LNCAP (cell line): Measurements from ENCODE around the gene SDK1.
A peak's percentile ranks its signal among the peaks of the same experiment; 100 is the strongest.

Source experiments
- TF ChIP-seq, protein P1 (sequence below): fragments of 450-650 bp; IDR thresholded peaks from 2 replicates; pipeline ENCODE4 v1.5.1; 2017; ENCODE audit warnings: mild to moderate bottlenecking

Gene SDK1

DNA sequence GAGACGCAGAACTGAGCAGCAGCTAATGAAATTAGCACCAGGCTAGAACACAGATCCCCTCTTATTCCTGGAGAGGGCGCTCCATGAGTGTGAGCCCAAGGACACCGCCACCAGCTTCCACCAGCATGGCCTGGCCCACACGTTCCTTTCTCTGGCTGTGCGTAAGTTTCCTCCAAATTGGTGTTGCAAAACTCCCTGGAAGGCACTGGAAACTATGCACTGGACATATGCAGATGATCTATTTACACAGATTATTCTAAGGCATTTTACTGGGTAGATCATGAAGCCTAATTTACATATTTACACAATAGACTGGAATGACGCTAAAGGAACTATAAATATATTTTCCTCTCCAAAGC is 925.5 kb downstream of the SDK1 start:
- TF ChIP-seq, protein P1, sequence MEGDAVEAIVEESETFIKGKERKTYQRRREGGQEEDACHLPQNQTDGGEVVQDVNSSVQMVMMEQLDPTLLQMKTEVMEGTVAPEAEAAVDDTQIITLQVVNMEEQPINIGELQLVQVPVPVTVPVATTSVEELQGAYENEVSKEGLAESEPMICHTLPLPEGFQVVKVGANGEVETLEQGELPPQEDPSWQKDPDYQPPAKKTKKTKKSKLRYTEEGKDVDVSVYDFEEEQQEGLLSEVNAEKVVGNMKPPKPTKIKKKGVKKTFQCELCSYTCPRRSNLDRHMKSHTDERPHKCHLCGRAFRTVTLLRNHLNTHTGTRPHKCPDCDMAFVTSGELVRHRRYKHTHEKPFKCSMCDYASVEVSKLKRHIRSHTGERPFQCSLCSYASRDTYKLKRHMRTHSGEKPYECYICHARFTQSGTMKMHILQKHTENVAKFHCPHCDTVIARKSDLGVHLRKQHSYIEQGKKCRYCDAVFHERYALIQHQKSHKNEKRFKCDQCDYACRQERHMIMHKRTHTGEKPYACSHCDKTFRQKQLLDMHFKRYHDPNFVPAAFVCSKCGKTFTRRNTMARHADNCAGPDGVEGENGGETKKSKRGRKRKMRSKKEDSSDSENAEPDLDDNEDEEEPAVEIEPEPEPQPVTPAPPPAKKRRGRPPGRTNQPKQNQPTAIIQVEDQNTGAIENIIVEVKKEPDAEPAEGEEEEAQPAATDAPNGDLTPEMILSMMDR, result peak; percentile 44

DNA sequence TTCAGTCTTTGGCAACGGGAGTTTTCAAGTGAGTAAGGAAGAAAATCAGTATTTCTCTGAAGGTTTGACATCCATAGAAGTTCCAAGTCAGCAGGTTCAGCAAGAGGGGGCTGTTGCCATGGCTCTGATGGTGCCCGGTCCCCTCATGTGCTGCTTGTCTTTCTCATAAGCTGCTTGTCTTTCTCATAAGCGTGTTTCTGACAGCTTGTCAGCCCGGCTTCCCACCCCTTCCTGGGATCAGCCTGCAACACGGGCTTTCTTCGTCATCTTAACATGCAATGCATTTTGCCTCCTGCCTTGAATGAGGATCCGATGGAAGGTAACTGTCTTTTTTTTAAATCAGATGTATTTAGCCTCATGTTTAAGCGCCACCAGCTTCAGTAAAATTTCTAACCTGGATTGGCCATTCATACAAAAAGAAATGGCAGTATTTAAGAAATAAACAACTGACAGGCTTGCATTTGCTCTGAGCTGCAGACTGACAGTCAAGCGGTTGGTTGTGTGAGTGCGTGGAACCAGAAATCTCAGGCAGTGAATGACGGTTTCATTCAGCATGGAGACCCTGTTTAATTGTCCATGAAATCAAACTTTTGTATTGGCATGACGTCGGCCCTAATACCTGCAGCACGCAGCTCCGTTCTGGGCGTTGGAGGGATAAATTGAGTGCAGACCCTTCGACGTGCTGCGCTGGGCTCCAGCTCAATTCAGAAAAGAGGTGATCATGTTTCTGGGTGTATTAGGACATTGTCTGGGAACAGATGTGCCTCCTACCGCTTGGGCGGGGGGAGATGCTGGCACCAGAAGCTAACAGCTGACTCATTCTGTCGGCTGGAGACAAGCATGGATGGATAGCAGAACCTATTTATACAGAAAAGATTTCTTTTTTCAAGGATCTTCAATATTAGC is 926.3 kb downstream of the SDK1 start:
- TF ChIP-seq, protein P1, result no peak

DNA sequence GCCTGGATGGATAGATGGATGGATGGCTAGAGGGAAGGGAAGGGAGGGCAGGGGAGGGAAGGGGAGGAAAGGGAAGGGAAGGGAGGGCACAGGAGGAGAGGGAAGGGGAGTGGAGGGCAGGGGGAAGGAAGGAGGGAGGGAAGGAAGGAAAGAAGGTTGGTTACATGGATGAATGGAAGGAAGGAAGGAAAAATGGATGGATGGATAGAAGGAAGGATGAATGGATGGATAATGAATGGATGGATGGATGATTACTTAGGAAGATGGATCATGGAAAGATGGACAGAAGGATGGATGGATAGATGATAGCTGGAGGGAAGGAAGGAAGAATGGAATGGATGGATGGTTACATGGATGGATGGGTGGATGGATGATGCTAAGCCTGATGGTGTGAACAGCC is 929.3 kb downstream of the SDK1 start:
- TF ChIP-seq, protein P1, result no peak

DNA sequence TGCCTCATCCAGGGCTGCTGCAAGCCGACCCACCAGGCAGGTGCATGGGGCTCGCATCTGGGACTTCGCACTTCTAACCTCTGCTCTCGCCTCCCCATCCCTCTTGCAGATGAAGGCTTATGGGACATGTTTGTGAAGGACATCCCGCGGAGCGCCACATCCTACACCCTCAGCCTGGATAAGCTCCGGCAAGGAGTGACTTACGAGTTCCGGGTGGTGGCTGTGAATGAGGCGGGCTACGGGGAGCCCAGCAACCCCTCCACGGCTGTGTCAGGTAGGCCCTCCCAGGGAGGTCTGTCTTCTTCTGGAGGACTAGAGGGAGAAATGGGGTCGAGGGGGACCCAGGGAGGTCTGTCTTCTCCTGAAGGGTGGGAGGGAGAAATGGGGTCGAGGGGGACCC is 932.1 kb downstream of the SDK1 start:
- TF ChIP-seq, protein P1, result no peak

DNA sequence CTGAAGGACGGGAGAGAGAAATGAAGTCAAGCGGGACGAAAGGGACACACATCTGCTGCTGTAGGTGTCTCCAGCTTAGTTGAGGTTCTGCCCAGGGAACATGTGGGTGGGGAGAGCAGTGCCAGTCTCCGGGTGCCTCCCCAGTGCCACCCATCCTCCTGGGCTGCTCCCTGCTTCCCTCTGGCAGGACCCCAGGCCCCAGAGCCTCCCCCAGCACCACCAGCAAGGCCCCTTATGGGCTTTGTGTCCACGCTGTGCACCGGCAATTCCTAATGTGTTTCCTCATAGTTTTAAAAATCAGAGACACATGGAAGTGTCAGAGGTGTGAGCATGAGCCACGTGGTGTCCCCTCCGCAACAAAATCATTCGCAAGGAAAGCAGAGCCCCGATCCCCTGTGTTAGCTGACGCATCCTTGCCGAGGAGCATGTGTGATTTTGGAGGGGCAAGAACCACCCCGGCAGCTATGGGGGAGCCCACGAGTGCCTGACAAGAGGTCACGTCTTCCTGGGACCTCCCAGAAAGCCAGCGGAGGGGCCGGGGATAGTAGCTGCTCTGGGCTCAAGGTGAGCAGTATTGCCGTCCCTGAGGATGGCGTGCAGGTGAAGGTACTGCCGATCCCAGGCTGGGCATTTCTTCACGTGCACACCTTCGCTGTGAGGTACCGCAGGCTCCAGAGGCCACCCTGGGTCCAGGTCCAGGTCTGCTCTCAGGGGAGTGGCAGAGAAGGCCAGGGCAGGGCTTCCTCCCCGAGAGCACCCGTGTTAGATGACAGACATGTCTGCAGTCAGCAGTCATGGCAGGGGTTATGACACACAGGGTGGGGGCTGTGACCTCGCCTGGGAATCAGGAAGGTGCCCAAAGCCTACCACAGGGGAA is 932.8 kb downstream of the SDK1 start:
- TF ChIP-seq, protein P1, result no peak

DNA sequence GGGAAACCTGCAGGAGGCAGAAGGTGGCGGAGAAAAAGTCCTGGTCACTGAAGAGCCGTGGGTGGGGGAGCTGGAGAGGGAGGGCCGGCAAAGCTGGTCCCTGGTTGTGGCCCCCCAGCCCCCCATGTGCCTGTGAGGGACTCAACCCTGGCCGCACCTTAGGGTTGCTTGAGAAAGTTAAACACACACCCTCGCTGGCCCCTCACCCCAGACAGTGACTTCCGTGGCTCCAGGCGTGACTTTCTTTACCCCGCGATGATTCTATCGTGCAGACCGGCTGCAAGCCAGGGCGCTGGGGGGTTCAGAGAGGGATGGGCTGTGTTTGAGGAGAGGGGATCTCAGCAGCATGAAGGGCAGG is 933.4 kb downstream of the SDK1 start:
- TF ChIP-seq, protein P1, result no peak

DNA sequence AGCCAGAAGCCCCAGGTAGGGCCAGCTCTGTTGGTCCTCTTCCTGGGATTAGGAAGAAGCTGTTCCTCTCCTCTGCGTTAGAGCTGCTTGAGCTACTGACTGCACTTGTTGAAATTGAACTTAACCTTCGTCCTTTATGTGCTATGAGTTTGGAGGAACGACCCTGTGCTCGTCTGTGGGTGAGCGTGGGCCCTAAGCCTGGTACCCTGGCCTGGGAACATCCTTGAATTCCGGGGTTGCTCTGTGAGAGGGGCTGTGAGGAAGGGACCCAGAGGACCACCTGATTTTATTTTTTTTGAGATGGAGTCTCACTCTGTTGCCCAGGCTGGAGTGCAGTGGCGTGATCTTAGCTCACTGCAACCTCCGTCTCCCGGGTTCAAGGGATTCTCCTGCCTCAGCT is 933.8 kb downstream of the SDK1 start:
- TF ChIP-seq, protein P1, result no peak
